Measurements from ENCODE around the gene ACLY.
"Not testable (repeated sequence)": the region's sequence is repeated elsewhere in the genome, so short reads cannot be mapped to it uniquely, and the experiment has no call there.

ACLY gene

GRCh38 chr17:41941168-41941567, 22.4 kb upstream of the ACLY start:
- no peak for DNase-seq (ENCODE audit: extremely low spot score, insufficient read length, low read depth)
- no peak for FAIRE-seq

- FAIRE-seq (no peak), DNase-seq (ENCODE audit: extremely low spot score, insufficient read length, low read depth) (no peak)
Observed at GRCh38 chr17:41939693-41940090, 20.9 kb upstream of the ACLY start.

GRCh38 chr17:41939044-41939692, 20.4 kb upstream of the ACLY start:
- no peak for FAIRE-seq
- no peak for DNase-seq (ENCODE audit: extremely low spot score, insufficient read length, low read depth)

- DNase-seq (ENCODE audit: extremely low spot score, insufficient read length, low read depth) (no peak), FAIRE-seq (no peak)
Observed at GRCh38 chr17:41937970-41938954, 19.5 kb upstream of the ACLY start.

- DNase-seq (ENCODE audit: extremely low spot score, insufficient read length, low read depth) (no peak), FAIRE-seq (no peak)
Observed at GRCh38 chr17:41935641-41936040, 16.9 kb upstream of the ACLY start.

GRCh38 chr17:41932816-41933389, 14.2 kb upstream of the ACLY start:
- no peak for FAIRE-seq
- no peak for DNase-seq (ENCODE audit: extremely low spot score, insufficient read length, low read depth)

GRCh38 chr17:41931715-41932114, 13.0 kb upstream of the ACLY start:
- not testable (repeated sequence) for DNase-seq (ENCODE audit: extremely low spot score, insufficient read length, low read depth); FAIRE-seq

- not testable (repeated sequence) for FAIRE-seq; DNase-seq (ENCODE audit: extremely low spot score, insufficient read length, low read depth)
Observed at GRCh38 chr17:41930833-41931156, 12.0 kb upstream of the ACLY start.

GRCh38 chr17:41930009-41930832, 11.5 kb upstream of the ACLY start, which contains the start of gene ODAD4:
ODAD4 (plus strand) TSS chr17:41930617; CDS start chr17:41930724, 107 bp downstream.
- peak; percentile 90 for DNase-seq (ENCODE audit: extremely low spot score, insufficient read length, low read depth)
- peak; percentile 91 for FAIRE-seq

- DNase-seq (ENCODE audit: extremely low spot score, insufficient read length, low read depth) (no peak), FAIRE-seq (no peak)
Observed at GRCh38 chr17:41928693-41929251, 10.0 kb upstream of the ACLY start.

GRCh38 chr17:41925991-41926590, 7.3 kb upstream of the ACLY start:
- no peak for DNase-seq (ENCODE audit: extremely low spot score, insufficient read length, low read depth)
- no peak for FAIRE-seq

GRCh38 chr17:41920580-41920955, 1.8 kb upstream of the ACLY start:
- DNase-seq (ENCODE audit: extremely low spot score, insufficient read length, low read depth) = no peak
- no peak for FAIRE-seq

- no peak for FAIRE-seq
Observed at GRCh38 chr17:41919840-41920579, 1.3 kb upstream of the ACLY start.

GRCh38 chr17:41919165-41919817, 540 bp upstream of the ACLY start:
- DNase-seq (ENCODE audit: extremely low spot score, insufficient read length, low read depth) (peak; percentile 25), FAIRE-seq (no peak)

More at GRCh38 chr17:41919840-41920579, 1.3 kb upstream of the ACLY start:
- DNase-seq (ENCODE audit: extremely low spot score, insufficient read length, low read depth) = no peak

GRCh38 chr17:41917679-41918313, 955 bp downstream of the ACLY start:
- no peak for FAIRE-seq
- DNase-seq (ENCODE audit: extremely low spot score, insufficient read length, low read depth) = peak; percentile 9

- DNase-seq (ENCODE audit: extremely low spot score, insufficient read length, low read depth) = no peak
- no peak for FAIRE-seq
Observed at GRCh38 chr17:41917192-41917591, 1.6 kb downstream of the ACLY start.

- FAIRE-seq (no peak), DNase-seq (ENCODE audit: extremely low spot score, insufficient read length, low read depth) (no peak)
Observed at GRCh38 chr17:41915566-41915965, 3.2 kb downstream of the ACLY start.

- FAIRE-seq = no peak
- DNase-seq (ENCODE audit: extremely low spot score, insufficient read length, low read depth) = no peak
Observed at GRCh38 chr17:41915020-41915419, 3.7 kb downstream of the ACLY start.

Data from GM18507 (cell line).